Mesenchymal stem cell (in vitro differentiated cells and primary cell): Measurements from ENCODE around the gene FILIP1L.
A peak's percentile ranks its signal among the peaks of the same experiment; 100 is the strongest.

Experiments
- DNase-seq: peaks from one replicate; pipeline ENCODE4 v3.0.0-alpha.2; 2013
- H2AFZ ChIP-seq: one replicate; pipeline ENCODE4 v1.6.1; 2013; ENCODE audit warnings: low read depth, mild to moderate bottlenecking, control low read depth, inconsistent platforms, low read length, moderate library complexity
- H2AK5ac ChIP-seq: 2 replicates; pipeline ENCODE4 v1.6.1; 2013; ENCODE audit warnings: low read length, moderate library complexity, mild to moderate bottlenecking, inconsistent platforms; ENCODE audit not compliant: severe bottlenecking
- H2BK120ac ChIP-seq: one replicate; pipeline ENCODE4 v1.6.1; 2013; ENCODE audit warnings: low read depth, mild to moderate bottlenecking, inconsistent platforms, low read length, moderate library complexity
- H2BK12ac ChIP-seq, 2 experiments: one replicate each; pipeline ENCODE4 v1.6.1; 2013; ENCODE audit warnings: inconsistent platforms in 2 of 2, low read length in 2 of 2, mild to moderate bottlenecking in 2 of 2, moderate library complexity in 2 of 2, control low read depth in 1 of 2
- H2BK15ac ChIP-seq: one replicate; pipeline ENCODE4 v1.6.1; 2013; ENCODE audit warnings: mild to moderate bottlenecking, low read depth, inconsistent platforms; ENCODE audit not compliant: poor library complexity, severe bottlenecking
- H2BK5ac ChIP-seq: 2 replicates; pipeline ENCODE4 v1.6.1; 2013; ENCODE audit warnings: low read depth, mild to moderate bottlenecking, low read length, control low read depth, inconsistent platforms; ENCODE audit not compliant: poor library complexity, severe bottlenecking
- H3K14ac ChIP-seq, 2 experiments: one replicate each; pipeline ENCODE4 v1.6.1; 2013; ENCODE audit warnings: inconsistent platforms in 2 of 2, low read length in 2 of 2, control low read depth in 1 of 2, mild to moderate bottlenecking in 1 of 2, moderate library complexity in 1 of 2
- H3K18ac ChIP-seq, 2 experiments: one replicate each; pipeline ENCODE4 v1.6.1; 2013; ENCODE audit warnings: inconsistent platforms in 2 of 2, low read length in 2 of 2, control low read depth in 1 of 2, low read depth in 1 of 2, mild to moderate bottlenecking in 1 of 2
- H3K23ac ChIP-seq, 2 experiments: one replicate each; pipeline ENCODE4 v1.6.1; 2013; ENCODE audit warnings: inconsistent platforms in 2 of 2, low read length in 2 of 2, mild to moderate bottlenecking in 2 of 2, moderate library complexity in 2 of 2, control low read depth in 1 of 2
- H3K27ac ChIP-seq: 2 replicates; pipeline ENCODE4 v1.5.1; 2013; ENCODE audit warnings: mild to moderate bottlenecking, moderate library complexity, low read length, control low read depth, inconsistent platforms; ENCODE audit not compliant: poor library complexity, severe bottlenecking
- H3K27me3 ChIP-seq, 2 experiments: 2 replicates each; pipeline versions ENCODE4 v1.6.1 to v1.7.0; 2013; ENCODE audit warnings: low read length in 2 of 2, mild to moderate bottlenecking in 2 of 2, moderate library complexity in 2 of 2, control low read depth in 1 of 2, inconsistent platforms in 1 of 2; ENCODE audit not compliant: control insufficient read depth in 1 of 2, insufficient read depth in 1 of 2
- H3K36me3 ChIP-seq, 2 experiments: 2 replicates each; pipeline versions ENCODE4 v1.6.1 to v1.7.0; 2013; ENCODE audit warnings: low read length in 2 of 2, control low read depth in 1 of 2, inconsistent platforms in 1 of 2, low read depth in 1 of 2, mild to moderate bottlenecking in 1 of 2; ENCODE audit not compliant: insufficient read depth in 2 of 2, control insufficient read depth in 1 of 2
- H3K4ac ChIP-seq, 2 experiments: one replicate each; pipeline ENCODE4 v1.6.1; 2013; ENCODE audit warnings: inconsistent platforms in 2 of 2, low read length in 2 of 2, mild to moderate bottlenecking in 2 of 2, moderate library complexity in 2 of 2, control low read depth in 1 of 2, low read depth in 1 of 2
- H3K4me1 ChIP-seq: 2 replicates; pipeline ENCODE4 v1.6.1; 2013; ENCODE audit warnings: low read depth, low read length, control low read depth; ENCODE audit not compliant: control insufficient read depth, insufficient read depth
- H3K4me2 ChIP-seq: 2 replicates; pipeline ENCODE4 v1.6.1; 2013; ENCODE audit warnings: low read length, mild to moderate bottlenecking, inconsistent platforms; ENCODE audit not compliant: poor library complexity, severe bottlenecking
- H3K4me3 ChIP-seq, 2 experiments: 2 replicates each; pipeline versions ENCODE4 v1.5.1 to v1.7.0; 2013; ENCODE audit warnings: low read length in 2 of 2, mild to moderate bottlenecking in 2 of 2, control low read depth in 1 of 2, low read depth in 1 of 2; ENCODE audit not compliant: insufficient read depth in 1 of 2
- H3K79me1 ChIP-seq: replicated peaks from 2 replicates; pipeline ENCODE4 v1.6.1; 2013; ENCODE audit warnings: mild to moderate bottlenecking, control low read depth, low read length, inconsistent platforms; ENCODE audit not compliant: poor library complexity, severe bottlenecking
- H3K9ac ChIP-seq: 2 replicates; pipeline ENCODE4 v1.7.0; 2013; ENCODE audit warnings: mild to moderate bottlenecking, low read length, moderate library complexity
- H3K9me3 ChIP-seq: 2 replicates; pipeline ENCODE4 v1.7.0; 2013; ENCODE audit warnings: mild to moderate bottlenecking, low read length; ENCODE audit not compliant: control insufficient read depth
- H4K8ac ChIP-seq: one replicate; pipeline ENCODE4 v1.6.1; 2013; ENCODE audit warnings: inconsistent platforms, mild to moderate bottlenecking, low read length, moderate library complexity
- H4K91ac ChIP-seq: one replicate; pipeline ENCODE4 v1.6.1; 2013; ENCODE audit warnings: mild to moderate bottlenecking, low read length, inconsistent platforms
- WGBS: methylation state at CpG from one replicate; pipeline ENCODE4 v1.1.7; 2013; ENCODE audit warnings: mixed read lengths; 5-methylcytosine and 5-hydroxymethylcytosine counted together

Gene FILIP1L

DNA sequence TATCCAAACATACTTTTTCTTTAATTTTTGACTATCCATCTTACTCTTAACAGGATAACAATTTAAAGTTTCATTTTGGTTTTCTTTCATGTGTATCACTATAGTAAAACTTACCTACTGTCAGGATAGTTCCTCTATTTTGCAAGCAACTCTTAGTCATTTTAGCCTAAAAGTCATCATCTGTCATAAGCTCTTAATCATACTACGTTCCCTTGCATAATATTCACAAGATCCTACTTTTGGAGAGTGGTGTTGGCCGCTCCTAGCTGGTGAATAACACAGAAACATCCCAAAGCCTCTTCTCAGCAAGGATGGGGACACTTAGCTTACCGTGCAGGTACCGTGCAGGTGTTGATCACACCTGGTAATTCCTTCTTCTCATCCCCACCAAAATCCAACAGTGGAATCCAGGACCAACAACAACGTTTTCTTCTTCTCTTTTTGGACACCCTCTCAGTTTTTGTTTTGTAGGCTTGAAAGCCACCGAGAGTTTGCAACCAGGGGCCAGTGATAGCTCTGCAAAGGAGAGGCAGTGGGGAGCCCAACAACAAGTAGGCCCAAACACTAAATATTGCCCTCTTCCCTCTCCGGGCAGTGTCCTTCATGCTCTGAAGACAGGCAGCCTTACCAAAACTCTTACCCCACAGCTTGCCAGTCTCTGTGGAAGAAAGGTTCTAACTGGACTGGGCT lies 433 bp downstream of the FILIP1L start:
- Histone ChIP-seq H3K4me2 (no peak overlapping the region), H3K27me3 (no peaks in the 10 kb centered on the region), H3K4ac (no peak overlapping the region), H3K23ac (no peak overlapping the region), H2AK5ac (no peak overlapping the region), H3K9me3 (no peaks in the 10 kb centered on the region), H3K36me3 (no peaks in the 10 kb centered on the region), H4K8ac (no peak overlapping the region), H3K27ac (no peak overlapping the region), H2BK12ac (no peak overlapping the region), H2BK5ac (no peak overlapping the region), H3K4me3 (no peak overlapping the region), H3K18ac (no peak overlapping the region), H3K79me1 (no peaks in the 10 kb centered on the region), H2BK15ac (no peak overlapping the region), H2AFZ (no peak overlapping the region), H4K91ac (no peak overlapping the region), H2BK120ac (no peak overlapping the region), H3K4me1 (no peaks in the 10 kb centered on the region), H3K14ac (no peak overlapping the region), H3K9ac (no peak overlapping the region)
- DNase-seq, result no peak
- 93% methylated on average over 7 of the region's 7 CpGs for WGBS

DNA sequence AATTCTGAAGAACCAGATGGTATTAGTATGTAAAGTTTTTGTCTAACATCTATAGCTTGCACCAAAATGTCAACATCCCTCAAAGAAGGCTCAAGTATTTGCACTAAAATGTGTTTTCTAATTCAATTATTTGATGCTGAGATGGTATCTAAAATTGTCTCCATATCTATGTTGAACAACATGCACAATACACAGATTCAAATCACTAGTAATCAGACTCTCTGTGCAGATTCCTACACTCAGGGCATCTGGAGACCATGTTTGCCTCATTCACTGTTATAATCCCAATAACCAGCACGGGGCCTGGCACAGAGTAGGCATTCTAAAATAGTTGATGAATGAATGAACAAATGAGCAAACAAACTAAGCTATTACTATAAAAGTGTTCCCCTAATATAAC lies 2.6 kb downstream of the FILIP1L start:
- Histone ChIP-seq H3K4me3 (no peak overlapping the region), H3K23ac (no peak overlapping the region), H3K4ac (no peak overlapping the region), H2BK5ac (no peak overlapping the region), H3K9ac (no peak overlapping the region), H4K91ac (no peak overlapping the region), H3K14ac (no peak overlapping the region), H2AFZ (no peak overlapping the region), H3K4me1 (no peaks in the 10 kb centered on the region), H3K9me3 (no peaks in the 10 kb centered on the region), H3K27ac (no peak overlapping the region), H3K4me2 (no peak overlapping the region), H2AK5ac (no peak overlapping the region), H2BK12ac (no peak overlapping the region), H2BK120ac (no peak overlapping the region), H3K36me3 (no peaks in the 10 kb centered on the region), H3K27me3 (no peaks in the 10 kb centered on the region), H3K18ac (no peak overlapping the region), H4K8ac (no peak overlapping the region), H3K79me1 (no peaks in the 10 kb centered on the region), H2BK15ac (no peak overlapping the region)
- no peak for DNase-seq
- WGBS, result no CpG with 5 or more reads among the region's 1 CpG

DNA sequence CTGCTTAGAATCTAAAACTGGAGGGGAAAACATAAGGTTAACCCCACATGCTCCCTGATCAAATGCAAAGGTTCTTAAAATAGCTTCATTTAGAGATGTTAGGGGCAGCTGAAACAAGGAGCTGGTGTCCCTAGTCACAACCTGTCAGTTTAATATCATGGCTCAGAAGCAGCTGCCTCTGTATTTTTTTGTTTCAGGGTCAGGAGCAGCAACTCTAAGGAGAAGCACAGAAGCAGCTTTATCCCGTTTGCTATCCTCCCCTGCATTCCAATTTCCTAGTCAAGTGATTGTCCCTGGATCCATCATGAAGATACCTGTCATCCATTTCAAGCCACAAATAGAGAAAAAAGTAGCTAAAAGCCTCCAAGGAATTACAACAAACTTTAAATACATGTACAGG lies 4.1 kb downstream of the FILIP1L start:
- no peak overlapping the region for H2BK15ac ChIP-seq
- H3K4me3 ChIP-seq, result no peak overlapping the region
- H2BK5ac ChIP-seq, result no peak overlapping the region

DNA sequence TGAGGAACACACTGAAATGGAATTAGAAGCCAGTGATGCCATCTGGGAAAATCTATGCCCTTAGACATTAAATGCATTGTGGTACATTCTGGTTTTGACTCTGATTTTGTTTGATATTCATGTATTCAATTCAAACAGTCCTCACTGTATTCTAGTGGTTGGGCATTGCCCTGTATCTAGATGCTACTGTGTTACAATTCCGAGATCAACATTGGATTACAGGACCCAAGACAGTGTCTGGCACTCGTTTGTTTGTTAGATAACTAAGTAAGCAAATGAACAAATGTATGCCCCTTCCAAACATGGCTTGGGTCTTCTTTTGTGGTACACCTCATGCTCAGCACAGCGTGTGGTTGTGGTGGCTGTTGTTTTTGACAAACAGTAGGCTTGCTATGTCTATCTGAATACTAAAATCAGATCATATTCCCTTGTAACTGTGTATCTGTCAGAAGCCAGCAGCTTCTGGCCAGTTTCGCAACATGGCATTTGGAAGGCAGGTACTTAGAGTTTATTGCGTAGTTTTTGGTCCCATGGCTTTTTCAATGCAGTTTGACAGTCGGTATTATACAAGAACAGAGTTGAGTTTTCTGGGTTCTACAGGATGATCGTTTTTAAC lies 5.7 kb downstream of the FILIP1L start:
- peaks cover 6% of the 10 kb centered on the region for H3K4me1 ChIP-seq
- DNase-seq, result no peak
- no peak overlapping the region for H4K91ac ChIP-seq
- no peak overlapping the region for H3K23ac ChIP-seq
- 95% methylated on average over 5 of the region's 7 CpGs for WGBS
- no peak overlapping the region for H3K9ac ChIP-seq
- H2AFZ ChIP-seq, result no peak overlapping the region
- H3K4ac ChIP-seq, result no peak overlapping the region
- no peak overlapping the region for H3K18ac ChIP-seq
- H3K36me3 ChIP-seq, result no peaks in the 10 kb centered on the region
- H3K9me3 ChIP-seq, result no peaks in the 10 kb centered on the region
- H2BK12ac ChIP-seq, result peak overlapping the region in 1 of 2 experiments; percentile 18
- no peak overlapping the region for H2AK5ac ChIP-seq
- H2BK120ac ChIP-seq, result no peak overlapping the region
- H3K4me3 ChIP-seq, result no peak overlapping the region
- H2BK5ac ChIP-seq, result no peak overlapping the region
- H3K79me1 ChIP-seq, result no peaks in the 10 kb centered on the region
- H4K8ac ChIP-seq, result no peak overlapping the region
- no peak overlapping the region for H3K4me2 ChIP-seq
- H3K27me3 ChIP-seq, result no peaks in the 10 kb centered on the region
- no peak overlapping the region for H2BK15ac ChIP-seq
- H3K14ac ChIP-seq, result no peak overlapping the region
- H3K27ac ChIP-seq, result no peak overlapping the region

More for the DNA sequence above, 4.1 kb downstream of the FILIP1L start:
- Histone ChIP-seq H2BK120ac (no peak overlapping the region), H2BK12ac (no peak overlapping the region), H3K23ac (no peak overlapping the region), H3K18ac (peak overlapping the region; percentile 42 to 44), H3K4ac (peak overlapping the region in 1 of 2 experiments; percentile 28), H2AK5ac (no peak overlapping the region), H3K27ac (no peak overlapping the region), H3K36me3 (no peaks in the 10 kb centered on the region), H3K79me1 (no peaks in the 10 kb centered on the region), H3K9me3 (no peaks in the 10 kb centered on the region), H3K27me3 (no peaks in the 10 kb centered on the region), H3K4me1 (no peaks in the 10 kb centered on the region), H4K8ac (peak overlapping the region; percentile 20), H4K91ac (no peak overlapping the region), H2AFZ (no peak overlapping the region), H3K9ac (no peak overlapping the region), H3K14ac (no peak overlapping the region), H3K4me2 (no peak overlapping the region)
- DNase-seq, result no peak
- WGBS, result 73% methylated on average over 1 of the region's 1 CpG
